Measurements from ENCODE around the gene IDH2. TPM values are rescaled to one million over a fixed set of nuclear protein-coding genes. Genes with fewer than 3 reads are reported as not detected.

The IDH2 gene
- polyA plus RNA-seq, 1 donor from 2014 or later = 84.7 TPM

DNA sequence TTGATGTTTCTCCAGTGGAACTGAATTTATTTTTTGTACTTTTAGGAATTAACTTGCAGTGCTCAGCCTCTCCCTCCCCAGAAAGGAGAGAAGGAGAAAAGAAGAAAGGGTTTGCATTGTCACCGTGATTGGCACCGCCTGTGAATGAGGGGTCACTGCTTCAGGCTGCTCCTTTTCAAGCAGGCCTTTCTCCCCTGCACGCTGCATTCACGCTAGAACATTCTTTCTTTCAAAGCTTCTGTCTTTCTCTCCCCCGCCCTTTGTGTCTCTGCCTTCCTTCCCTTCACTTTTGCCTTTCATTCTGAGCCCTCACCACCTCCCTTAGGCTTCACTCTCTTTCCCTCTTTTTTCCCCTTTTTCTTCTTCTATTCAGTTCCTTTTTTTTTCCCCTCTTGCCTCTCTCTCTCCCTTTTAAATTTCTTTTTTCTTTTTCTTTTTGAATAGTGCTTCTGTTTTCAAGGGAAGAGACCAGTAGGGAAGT lies 58.7 kb downstream of the IDH2 start:
- Histone ChIP-seq H3K9me3 (ENCODE audit: low read length) (no peaks in the 10 kb centered on the region), H4K20me1 (ENCODE audit: insufficient read depth) (no peaks in the 10 kb centered on the region), H3F3A (ENCODE audit: insufficient read depth, low read length, poor library complexity, severe bottlenecking) (no peaks in the 10 kb centered on the region), H2AFZ (ENCODE audit: low read depth, low read length) (no peak overlapping the region), H3K4me2 (ENCODE audit: low read length) (no peak overlapping the region), H3K27me3 (ENCODE audit: insufficient read depth, low read depth, low read length) (no peaks in the 10 kb centered on the region), H3K36me3 (ENCODE audit: insufficient read depth, low read length) (no peaks in the 10 kb centered on the region), H3K79me2 (replicated peaks; ENCODE audit: insufficient read depth, low read length) (peaks cover 7% of the 10 kb centered on the region), H3K9me2 (ENCODE audit: insufficient read depth, low read length) (no peaks in the 10 kb centered on the region), H3K4me3 (ENCODE audit: low read length) (no peak overlapping the region), H3K27ac (ENCODE audit: low read length) (peak overlapping the region; percentile 80), H3K9ac (ENCODE audit: low read length) (peak overlapping the region; percentile 13)
- TF ChIP-seq, protein P1, sequence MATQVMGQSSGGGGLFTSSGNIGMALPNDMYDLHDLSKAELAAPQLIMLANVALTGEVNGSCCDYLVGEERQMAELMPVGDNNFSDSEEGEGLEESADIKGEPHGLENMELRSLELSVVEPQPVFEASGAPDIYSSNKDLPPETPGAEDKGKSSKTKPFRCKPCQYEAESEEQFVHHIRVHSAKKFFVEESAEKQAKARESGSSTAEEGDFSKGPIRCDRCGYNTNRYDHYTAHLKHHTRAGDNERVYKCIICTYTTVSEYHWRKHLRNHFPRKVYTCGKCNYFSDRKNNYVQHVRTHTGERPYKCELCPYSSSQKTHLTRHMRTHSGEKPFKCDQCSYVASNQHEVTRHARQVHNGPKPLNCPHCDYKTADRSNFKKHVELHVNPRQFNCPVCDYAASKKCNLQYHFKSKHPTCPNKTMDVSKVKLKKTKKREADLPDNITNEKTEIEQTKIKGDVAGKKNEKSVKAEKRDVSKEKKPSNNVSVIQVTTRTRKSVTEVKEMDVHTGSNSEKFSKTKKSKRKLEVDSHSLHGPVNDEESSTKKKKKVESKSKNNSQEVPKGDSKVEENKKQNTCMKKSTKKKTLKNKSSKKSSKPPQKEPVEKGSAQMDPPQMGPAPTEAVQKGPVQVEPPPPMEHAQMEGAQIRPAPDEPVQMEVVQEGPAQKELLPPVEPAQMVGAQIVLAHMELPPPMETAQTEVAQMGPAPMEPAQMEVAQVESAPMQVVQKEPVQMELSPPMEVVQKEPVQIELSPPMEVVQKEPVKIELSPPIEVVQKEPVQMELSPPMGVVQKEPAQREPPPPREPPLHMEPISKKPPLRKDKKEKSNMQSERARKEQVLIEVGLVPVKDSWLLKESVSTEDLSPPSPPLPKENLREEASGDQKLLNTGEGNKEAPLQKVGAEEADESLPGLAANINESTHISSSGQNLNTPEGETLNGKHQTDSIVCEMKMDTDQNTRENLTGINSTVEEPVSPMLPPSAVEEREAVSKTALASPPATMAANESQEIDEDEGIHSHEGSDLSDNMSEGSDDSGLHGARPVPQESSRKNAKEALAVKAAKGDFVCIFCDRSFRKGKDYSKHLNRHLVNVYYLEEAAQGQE (IDR thresholded peaks at IDR 0.05; ENCODE audit: borderline replicate concordance) = no peak
- TF ChIP-seq, protein P2, sequence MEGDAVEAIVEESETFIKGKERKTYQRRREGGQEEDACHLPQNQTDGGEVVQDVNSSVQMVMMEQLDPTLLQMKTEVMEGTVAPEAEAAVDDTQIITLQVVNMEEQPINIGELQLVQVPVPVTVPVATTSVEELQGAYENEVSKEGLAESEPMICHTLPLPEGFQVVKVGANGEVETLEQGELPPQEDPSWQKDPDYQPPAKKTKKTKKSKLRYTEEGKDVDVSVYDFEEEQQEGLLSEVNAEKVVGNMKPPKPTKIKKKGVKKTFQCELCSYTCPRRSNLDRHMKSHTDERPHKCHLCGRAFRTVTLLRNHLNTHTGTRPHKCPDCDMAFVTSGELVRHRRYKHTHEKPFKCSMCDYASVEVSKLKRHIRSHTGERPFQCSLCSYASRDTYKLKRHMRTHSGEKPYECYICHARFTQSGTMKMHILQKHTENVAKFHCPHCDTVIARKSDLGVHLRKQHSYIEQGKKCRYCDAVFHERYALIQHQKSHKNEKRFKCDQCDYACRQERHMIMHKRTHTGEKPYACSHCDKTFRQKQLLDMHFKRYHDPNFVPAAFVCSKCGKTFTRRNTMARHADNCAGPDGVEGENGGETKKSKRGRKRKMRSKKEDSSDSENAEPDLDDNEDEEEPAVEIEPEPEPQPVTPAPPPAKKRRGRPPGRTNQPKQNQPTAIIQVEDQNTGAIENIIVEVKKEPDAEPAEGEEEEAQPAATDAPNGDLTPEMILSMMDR (IDR thresholded peaks at IDR 0.05; ENCODE audit: poor library complexity, severe bottlenecking) = no peak
- TF ChIP-seq TAF1 (IDR thresholded peaks at IDR 0.05; ENCODE audit: low read depth) (no peak), POLR2AphosphoS5 (IDR thresholded peaks at IDR 0.05) (no peak), RAD21 (conservative IDR thresholded peaks at IDR 0.05) (no peak), EP300 (conservative IDR thresholded peaks at IDR 0.05; ENCODE audit: poor library complexity, severe bottlenecking) (no peak), SMC3 (conservative IDR thresholded peaks at IDR 0.05; ENCODE audit: poor library complexity) (no peak), MXI1 (conservative IDR thresholded peaks at IDR 0.05; ENCODE audit: poor library complexity, severe bottlenecking) (no peak), EZH2 (IDR thresholded peaks at IDR 0.05; ENCODE audit: borderline replicate concordance, insufficient read depth, low read length, poor library complexity, severe bottlenecking) (no peak)

DNA sequence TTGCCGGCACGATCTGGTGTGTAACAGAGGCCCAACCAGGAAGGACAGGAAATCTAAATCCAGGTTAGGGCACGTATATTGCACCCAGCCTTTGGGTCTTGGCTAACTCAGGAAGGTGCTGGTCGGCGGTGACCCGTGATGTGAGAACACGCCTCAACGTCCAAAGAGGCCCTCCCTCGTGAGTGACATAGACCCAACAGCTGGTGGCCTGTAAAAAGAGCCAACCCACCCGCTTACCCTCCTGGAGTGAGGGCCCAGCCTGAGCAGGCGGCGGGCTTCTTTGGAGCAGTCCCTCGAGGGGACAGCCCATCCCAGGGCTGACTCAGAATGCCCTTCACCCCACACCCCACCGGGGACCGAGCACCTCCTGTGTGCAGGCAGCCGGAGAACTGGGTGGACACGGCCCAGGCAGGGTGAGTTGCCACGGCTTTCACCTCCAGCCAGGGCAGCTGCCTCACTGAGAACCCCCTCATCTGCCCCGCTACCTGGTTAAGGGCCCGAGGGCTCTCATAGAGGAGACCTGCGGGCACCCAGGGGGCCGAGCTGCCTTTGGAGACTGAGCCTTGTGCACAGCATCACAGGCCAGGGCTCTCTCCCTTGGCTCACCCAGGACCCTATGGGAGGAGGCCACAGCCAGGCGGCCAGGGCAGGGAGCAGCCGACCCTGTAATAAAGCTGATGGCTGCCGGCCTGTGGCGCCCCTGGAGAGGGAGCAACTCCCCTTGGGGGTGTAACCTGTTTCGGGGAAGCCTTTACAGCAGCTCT lies 59.3 kb downstream of the IDH2 start:
- peak overlapping the region; percentile 80 for H3K27ac ChIP-seq (ENCODE audit: low read length)
- no peak overlapping the region for H2AFZ ChIP-seq (ENCODE audit: low read depth, low read length)
- TF ChIP-seq, protein P2 (IDR thresholded peaks at IDR 0.05; ENCODE audit: poor library complexity, severe bottlenecking) = no peak
- TF ChIP-seq, protein P1 (IDR thresholded peaks at IDR 0.05; ENCODE audit: borderline replicate concordance) = no peak
- TF ChIP-seq SMC3 (conservative IDR thresholded peaks at IDR 0.05; ENCODE audit: poor library complexity) (no peak), POLR2AphosphoS5 (IDR thresholded peaks at IDR 0.05) (no peak), MXI1 (conservative IDR thresholded peaks at IDR 0.05; ENCODE audit: poor library complexity, severe bottlenecking) (no peak), EP300 (conservative IDR thresholded peaks at IDR 0.05; ENCODE audit: poor library complexity, severe bottlenecking) (no peak), EZH2 (IDR thresholded peaks at IDR 0.05; ENCODE audit: borderline replicate concordance, insufficient read depth, low read length, poor library complexity, severe bottlenecking) (no peak), RAD21 (conservative IDR thresholded peaks at IDR 0.05) (no peak), TAF1 (IDR thresholded peaks at IDR 0.05; ENCODE audit: low read depth) (no peak)
- H3K27me3 ChIP-seq (ENCODE audit: insufficient read depth, low read depth, low read length) = no peaks in the 10 kb centered on the region
- H3F3A ChIP-seq (ENCODE audit: insufficient read depth, low read length, poor library complexity, severe bottlenecking) = no peaks in the 10 kb centered on the region
- peak overlapping the region; percentile 22 for H3K9ac ChIP-seq (ENCODE audit: low read length)
- H3K79me2 ChIP-seq (replicated peaks; ENCODE audit: insufficient read depth, low read length) = peaks cover 7% of the 10 kb centered on the region
- no peaks in the 10 kb centered on the region for H3K36me3 ChIP-seq (ENCODE audit: insufficient read depth, low read length)
- no peaks in the 10 kb centered on the region for H3K9me2 ChIP-seq (ENCODE audit: insufficient read depth, low read length)
- H3K4me3 ChIP-seq (ENCODE audit: low read length) = no peak overlapping the region
- H3K9me3 ChIP-seq (ENCODE audit: low read length) = no peaks in the 10 kb centered on the region
- H3K4me2 ChIP-seq (ENCODE audit: low read length) = no peak overlapping the region
- no peaks in the 10 kb centered on the region for H4K20me1 ChIP-seq (ENCODE audit: insufficient read depth)

All from neural cell (in vitro differentiated cells).